Measurements from ENCODE around the gene ZC3H6.

Gene ZC3H6

DNA sequence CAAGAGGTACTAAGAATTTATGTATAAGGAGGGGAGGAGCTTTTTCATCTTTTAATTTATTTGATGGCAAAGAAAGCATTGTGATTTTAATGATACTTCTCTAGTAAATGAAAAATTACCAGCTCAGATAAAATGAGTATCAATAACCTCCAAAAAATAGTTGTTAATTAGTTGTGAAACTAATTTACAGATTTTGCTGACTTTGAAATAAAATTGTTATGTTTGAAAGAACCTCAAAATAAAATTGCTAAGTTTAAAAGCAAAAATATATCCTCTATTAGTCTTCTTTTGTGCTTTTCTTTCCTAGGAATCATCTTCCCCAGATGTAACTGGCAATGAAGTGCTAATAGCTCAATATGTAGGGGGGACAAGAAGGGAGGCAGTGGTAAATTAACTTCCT lies 36.5 kb downstream of the ZC3H6 start:
- no peak overlapping the region for H3K27ac ChIP-seq
- H3K4me3 ChIP-seq = no peak overlapping the region
- no peak for DNase-seq (ENCODE audit: low read depth, low spot score)
- peaks cover 10% of the 10 kb centered on the region for H3K36me3 ChIP-seq (ENCODE audit: insufficient read depth, low read length)
- H3K9me3 ChIP-seq (ENCODE audit: low read depth, low read length) = no peaks in the 10 kb centered on the region
- no peak for TF ChIP-seq EZH2 (IDR thresholded peaks at IDR 0.05)
- TF ChIP-seq FOXP2 (optimal IDR thresholded peaks at IDR 0.05; ENCODE audit: control extremely low read depth, extremely low read length, insufficient read depth) = no peak
- TF ChIP-seq POLR2AphosphoS5 (IDR thresholded peaks at IDR 0.05; ENCODE audit: borderline replicate concordance, low read depth, low read length) = no peak
- H3K9ac ChIP-seq (ENCODE audit: insufficient read length) = no peak overlapping the region

DNA sequence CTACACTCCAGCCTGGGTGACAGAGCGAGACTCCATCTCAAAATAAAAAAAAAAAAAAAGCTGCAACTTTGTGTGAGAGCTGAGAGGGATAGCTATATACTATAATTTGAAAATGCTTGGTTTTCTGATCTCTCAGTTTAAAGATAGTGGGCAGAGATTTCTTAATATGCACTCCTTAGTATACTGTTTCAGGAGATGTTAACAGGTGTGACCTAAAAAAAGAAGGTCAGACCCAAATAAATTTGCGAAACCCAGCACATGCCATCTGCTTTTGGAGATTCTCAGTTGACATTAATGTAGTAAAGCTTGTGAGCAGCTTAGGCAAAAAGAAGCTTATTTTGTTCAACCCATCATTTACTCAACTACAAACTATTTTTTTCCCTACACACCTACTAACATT lies 37.4 kb downstream of the ZC3H6 start:
- no peak for DNase-seq (ENCODE audit: low read depth, low spot score)
- Histone ChIP-seq H3K9me3 (ENCODE audit: low read depth, low read length) (no peaks in the 10 kb centered on the region), H3K36me3 (ENCODE audit: insufficient read depth, low read length) (peaks cover 10% of the 10 kb centered on the region), H3K4me3 (no peak overlapping the region), H3K27ac (no peak overlapping the region), H3K9ac (ENCODE audit: insufficient read length) (no peak overlapping the region)
- TF ChIP-seq FOXP2 (optimal IDR thresholded peaks at IDR 0.05; ENCODE audit: control extremely low read depth, extremely low read length, insufficient read depth) (no peak), EZH2 (IDR thresholded peaks at IDR 0.05) (no peak), POLR2AphosphoS5 (IDR thresholded peaks at IDR 0.05; ENCODE audit: borderline replicate concordance, low read depth, low read length) (no peak)

DNA sequence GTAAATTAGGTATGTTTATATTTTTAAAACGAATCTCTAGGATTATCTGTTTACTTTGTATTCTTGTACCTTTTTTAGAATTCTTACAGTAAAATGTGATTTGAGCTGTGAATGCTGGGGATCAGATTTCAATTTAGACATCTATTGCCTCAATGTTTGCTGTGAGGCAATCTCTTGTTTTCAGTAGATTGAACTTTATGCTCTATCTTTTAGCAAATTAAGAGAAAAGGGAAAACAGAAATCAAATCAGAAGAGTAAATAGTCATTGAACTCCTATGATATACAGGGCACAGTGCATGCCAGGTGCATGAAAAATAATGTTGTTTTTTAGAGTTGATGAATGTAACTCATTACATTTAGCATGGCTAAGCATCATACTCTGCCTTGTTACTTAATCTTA lies 39.5 kb downstream of the ZC3H6 start:
- no peak overlapping the region for H3K27ac ChIP-seq
- H3K9me3 ChIP-seq (ENCODE audit: low read depth, low read length) = no peaks in the 10 kb centered on the region
- no peak overlapping the region for H3K4me3 ChIP-seq
- no peak overlapping the region for H3K9ac ChIP-seq (ENCODE audit: insufficient read length)
- no peak for DNase-seq (ENCODE audit: low read depth, low spot score)
- H3K36me3 ChIP-seq (ENCODE audit: insufficient read depth, low read length) = peaks cover 7% of the 10 kb centered on the region
- TF ChIP-seq EZH2 (IDR thresholded peaks at IDR 0.05) (no peak), POLR2AphosphoS5 (IDR thresholded peaks at IDR 0.05; ENCODE audit: borderline replicate concordance, low read depth, low read length) (no peak), FOXP2 (optimal IDR thresholded peaks at IDR 0.05; ENCODE audit: control extremely low read depth, extremely low read length, insufficient read depth) (no peak)

DNA sequence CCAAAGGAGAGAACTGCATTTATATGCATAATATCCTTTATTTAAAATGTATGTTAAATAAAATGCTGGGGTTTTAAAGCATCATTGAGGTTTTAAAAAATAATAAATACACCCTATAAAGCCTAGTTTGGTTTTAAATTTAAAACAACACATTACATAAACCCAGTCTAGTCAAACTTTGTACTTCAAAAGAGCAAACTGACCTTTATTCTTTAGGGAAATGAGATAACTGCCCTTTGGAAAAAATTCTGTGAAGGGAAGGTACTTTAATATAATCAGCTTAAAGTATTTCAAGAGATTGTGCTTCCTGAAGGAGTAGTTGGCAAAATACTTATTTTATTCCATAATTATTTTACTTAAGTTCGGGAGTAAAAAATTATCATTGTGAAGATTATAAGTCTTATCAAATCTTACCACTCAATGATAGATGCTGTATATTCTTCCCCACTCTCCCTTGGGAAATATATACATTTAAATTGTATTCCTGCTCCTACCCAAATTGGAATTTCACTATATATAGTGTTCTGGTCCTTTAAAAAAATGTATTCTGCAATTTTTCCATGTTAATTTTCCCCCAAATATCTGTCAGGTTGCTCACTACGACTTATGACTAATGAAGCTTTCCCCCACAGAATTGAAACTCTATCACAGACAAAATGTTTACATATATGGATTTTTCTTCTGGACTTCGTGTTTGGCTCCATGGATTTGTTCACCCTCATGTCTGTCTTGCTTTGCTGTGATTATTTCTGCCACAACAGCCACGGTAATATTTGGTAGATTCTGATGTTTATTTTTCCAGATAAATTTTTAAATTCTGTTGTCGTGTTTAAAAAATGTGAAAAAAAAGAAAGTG lies 42.1 kb downstream of the ZC3H6 start:
- no peak overlapping the region for H3K27ac ChIP-seq
- no peak overlapping the region for H3K9ac ChIP-seq (ENCODE audit: insufficient read length)
- no peak overlapping the region for H3K4me3 ChIP-seq
- H3K36me3 ChIP-seq (ENCODE audit: insufficient read depth, low read length) = no peaks in the 10 kb centered on the region
- no peaks in the 10 kb centered on the region for H3K9me3 ChIP-seq (ENCODE audit: low read depth, low read length)
- no peak for DNase-seq (ENCODE audit: low read depth, low spot score)
- TF ChIP-seq EZH2 (IDR thresholded peaks at IDR 0.05) (no peak), POLR2AphosphoS5 (IDR thresholded peaks at IDR 0.05; ENCODE audit: borderline replicate concordance, low read depth, low read length) (no peak), FOXP2 (optimal IDR thresholded peaks at IDR 0.05; ENCODE audit: control extremely low read depth, extremely low read length, insufficient read depth) (no peak)

DNA sequence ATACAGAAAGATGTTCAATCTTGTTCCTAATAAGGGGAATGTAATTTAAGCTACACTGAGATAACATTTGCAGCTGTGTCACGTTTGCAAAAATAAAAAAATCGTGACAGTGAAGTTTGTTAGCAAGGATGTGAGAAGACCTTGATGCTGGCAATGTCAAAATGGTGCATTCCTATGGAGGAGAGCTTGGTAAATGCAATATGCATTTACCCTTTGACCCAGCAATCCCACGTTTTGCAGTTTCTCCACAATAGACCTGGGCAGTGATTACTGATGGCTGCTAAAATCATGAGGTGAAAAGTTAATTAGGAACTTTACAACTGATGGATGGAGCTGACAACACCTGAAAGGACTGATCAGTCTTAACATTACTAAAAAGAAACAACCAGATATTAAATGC lies 43.1 kb downstream of the ZC3H6 start:
- no peak for DNase-seq (ENCODE audit: low read depth, low spot score)
- Histone ChIP-seq H3K36me3 (ENCODE audit: insufficient read depth, low read length) (no peaks in the 10 kb centered on the region), H3K9me3 (ENCODE audit: low read depth, low read length) (no peaks in the 10 kb centered on the region), H3K9ac (ENCODE audit: insufficient read length) (no peak overlapping the region), H3K27ac (no peak overlapping the region), H3K4me3 (no peak overlapping the region)
- TF ChIP-seq POLR2AphosphoS5 (IDR thresholded peaks at IDR 0.05; ENCODE audit: borderline replicate concordance, low read depth, low read length) (no peak), FOXP2 (optimal IDR thresholded peaks at IDR 0.05; ENCODE audit: control extremely low read depth, extremely low read length, insufficient read depth) (no peak), EZH2 (IDR thresholded peaks at IDR 0.05) (no peak)

DNA sequence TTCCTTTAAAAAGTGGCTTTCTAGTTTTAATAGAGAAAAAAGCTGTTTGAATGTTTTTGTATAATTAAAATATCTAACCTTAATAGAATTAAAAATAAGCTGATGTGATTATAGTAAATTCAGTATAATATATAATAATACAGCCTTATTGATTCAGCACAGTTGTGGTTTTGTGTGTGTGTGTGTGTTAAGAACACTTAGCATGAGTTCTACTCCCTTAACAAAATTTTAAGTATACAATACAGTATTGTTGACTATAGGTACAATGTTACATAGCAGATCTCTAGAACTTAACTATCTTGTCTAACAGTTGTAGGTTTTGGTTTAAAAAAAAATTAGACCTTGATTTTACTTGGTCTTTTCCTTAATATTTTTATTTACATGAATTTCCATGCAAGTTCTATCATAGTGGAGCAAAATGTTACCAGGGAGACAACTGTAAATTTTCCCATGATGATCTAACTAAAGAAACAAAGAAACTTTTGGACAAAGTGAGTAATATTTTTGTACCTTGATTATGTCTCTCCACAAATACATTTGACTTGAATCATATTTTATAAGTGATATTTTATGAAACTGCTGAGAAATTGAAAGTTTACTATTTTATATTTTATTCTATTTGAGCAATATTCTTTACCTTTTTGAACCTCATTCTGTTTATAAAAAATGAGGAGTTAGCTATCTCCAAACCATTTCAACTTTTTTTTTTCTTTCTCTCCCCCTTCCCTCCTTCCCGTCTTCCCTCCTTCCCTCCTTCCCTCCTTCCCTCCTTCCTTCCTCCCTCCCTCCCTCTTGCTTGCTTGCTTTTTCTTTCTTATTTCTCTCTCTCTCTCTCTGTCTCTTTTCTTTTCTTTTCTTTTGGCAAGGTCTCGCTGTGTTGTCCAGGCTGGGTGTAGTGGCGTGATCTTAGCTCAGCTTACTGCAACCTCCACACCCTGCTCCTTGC lies 46.3 kb downstream of the ZC3H6 start:
- H3K4me3 ChIP-seq = no peak overlapping the region
- H3K36me3 ChIP-seq (ENCODE audit: insufficient read depth, low read length) = no peaks in the 10 kb centered on the region; the same call in 1 of the 2 replicates
- DNase-seq (ENCODE audit: low read depth, low spot score) = no peak
- no peak overlapping the region for H3K9ac ChIP-seq (ENCODE audit: insufficient read length)
- no peaks in the 10 kb centered on the region for H3K9me3 ChIP-seq (ENCODE audit: low read depth, low read length)
- no peak for TF ChIP-seq FOXP2 (optimal IDR thresholded peaks at IDR 0.05; ENCODE audit: control extremely low read depth, extremely low read length, insufficient read depth)
- no peak for TF ChIP-seq POLR2AphosphoS5 (IDR thresholded peaks at IDR 0.05; ENCODE audit: borderline replicate concordance, low read depth, low read length)
- TF ChIP-seq EZH2 (IDR thresholded peaks at IDR 0.05) = no peak
- no peak overlapping the region for H3K27ac ChIP-seq

DNA sequence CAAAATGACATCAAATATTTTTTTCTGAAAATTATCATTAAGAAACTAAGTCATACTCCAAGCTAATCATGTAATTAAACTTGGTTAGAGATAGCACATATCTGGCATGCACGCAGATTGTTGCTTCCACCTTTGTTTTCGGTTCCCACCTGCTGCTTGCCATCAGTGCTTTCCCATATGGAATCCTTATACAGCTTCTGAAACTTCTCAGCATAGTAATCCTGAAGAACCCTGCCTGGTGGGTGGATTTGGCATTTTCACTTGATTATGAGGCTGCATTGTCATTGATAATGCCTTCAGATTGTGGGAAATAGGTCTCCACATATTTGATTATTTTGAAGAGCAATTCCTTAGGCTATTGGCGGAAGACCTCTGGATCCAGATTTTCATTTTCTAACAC lies 47.5 kb downstream of the ZC3H6 start:
- Histone ChIP-seq H3K36me3 (ENCODE audit: insufficient read depth, low read length) (no peaks in the 10 kb centered on the region; the same call in 1 of the 2 replicates), H3K9me3 (ENCODE audit: low read depth, low read length) (no peaks in the 10 kb centered on the region), H3K27ac (no peak overlapping the region), H3K9ac (ENCODE audit: insufficient read length) (no peak overlapping the region), H3K4me3 (no peak overlapping the region)
- no peak for DNase-seq (ENCODE audit: low read depth, low spot score)
- TF ChIP-seq FOXP2 (optimal IDR thresholded peaks at IDR 0.05; ENCODE audit: control extremely low read depth, extremely low read length, insufficient read depth) (no peak), POLR2AphosphoS5 (IDR thresholded peaks at IDR 0.05; ENCODE audit: borderline replicate concordance, low read depth, low read length) (no peak), EZH2 (IDR thresholded peaks at IDR 0.05) (no peak)

DNA sequence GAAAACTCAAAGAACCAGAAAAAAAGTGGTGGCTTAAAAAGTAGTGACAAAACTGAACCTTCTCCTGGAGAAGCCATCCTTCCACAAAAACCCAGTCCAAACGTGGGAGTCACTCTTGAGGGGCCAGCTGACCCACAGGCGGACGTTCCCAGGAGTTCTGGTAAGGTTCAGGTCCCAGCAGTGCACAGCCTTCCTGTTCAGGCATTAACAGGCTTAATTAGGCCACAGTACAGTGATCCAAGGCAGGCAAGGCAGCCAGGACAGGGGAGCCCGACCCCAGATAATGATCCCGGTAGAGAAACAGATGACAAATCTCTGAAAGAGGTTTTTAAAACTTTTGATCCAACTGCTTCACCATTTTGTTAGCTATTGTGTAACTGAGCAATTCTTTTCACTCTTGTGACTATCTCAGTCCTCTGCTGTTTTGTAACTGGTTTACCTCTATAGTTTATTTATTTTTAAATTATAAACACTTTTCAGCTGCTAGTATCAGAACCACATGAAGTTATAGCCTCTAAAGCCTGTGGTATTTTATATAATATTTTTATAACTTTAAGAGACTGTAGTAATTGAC lies 56.8 kb downstream of the ZC3H6 start:
- H3K27ac ChIP-seq = no peak overlapping the region
- H3K4me3 ChIP-seq = no peak overlapping the region
- TF ChIP-seq EZH2 (IDR thresholded peaks at IDR 0.05) = no peak
- no peaks in the 10 kb centered on the region for H3K9me3 ChIP-seq (ENCODE audit: low read depth, low read length)
- no peak overlapping the region for H3K9ac ChIP-seq (ENCODE audit: insufficient read length)
- peaks cover 4% of the 10 kb centered on the region; the same call in 1 of the 2 replicates for H3K36me3 ChIP-seq (ENCODE audit: insufficient read depth, low read length)
- DNase-seq (ENCODE audit: low read depth, low spot score) = no peak
